Loucy (cell line): ENCODE measurements around the gene TMEM11.
"Not testable (repeated sequence)": the region's sequence is repeated elsewhere in the genome, so short reads cannot be mapped to it uniquely, and the experiment has no call there.

Experiments used
- H2AFZ ChIP-seq: fragments of 200-600 bp; sonication (generic); 2 replicates; pipeline ENCODE4 v1.6.0; 2016; ENCODE audit warnings: antibody characterized with exemption, mild to moderate bottlenecking, low read length, moderate library complexity
- H3F3A ChIP-seq: fragments of 200-600 bp; 2 replicates; pipeline ENCODE4 v1.6.0; 2016; ENCODE audit warnings: antibody characterized with exemption, low read depth, mild to moderate bottlenecking
- H3K27me3 ChIP-seq: fragments of 200-600 bp; sonication (generic); 2 replicates; pipeline ENCODE4 v1.6.1; 2014; ENCODE audit warnings: low read length, mild to moderate bottlenecking; ENCODE audit not compliant: insufficient read depth, poor library complexity, severe bottlenecking
- H3K36me3 ChIP-seq: fragments of 200-600 bp; sonication (generic); 2 replicates; pipeline ENCODE4 v1.6.1; 2016; ENCODE audit warnings: low read length; ENCODE audit not compliant: insufficient read depth
- H3K4me1 ChIP-seq: fragments of 200-600 bp; sonication (generic); 2 replicates; pipeline ENCODE4 v1.5.1; 2014; ENCODE audit warnings: low read length, mild to moderate bottlenecking; ENCODE audit not compliant: insufficient read depth, poor library complexity, severe bottlenecking
- H3K4me2 ChIP-seq: fragments of 200-600 bp; sonication (generic); 2 replicates; pipeline ENCODE4 v1.6.0; 2014; ENCODE audit warnings: antibody characterized with exemption, low read length, low read depth, mild to moderate bottlenecking; ENCODE audit not compliant: poor library complexity, severe bottlenecking
- H3K4me3 ChIP-seq: fragments of 200-600 bp; sonication (generic); 2 replicates; pipeline ENCODE4 v1.5.1; 2014; ENCODE audit warnings: low read length, mild to moderate bottlenecking, mixed read lengths; ENCODE audit not compliant: poor library complexity, severe bottlenecking
- H3K79me2 ChIP-seq: fragments of 200-600 bp; sonication (generic); 2 replicates; pipeline ENCODE4 v1.6.1; 2014; ENCODE audit warnings: low read length; ENCODE audit not compliant: insufficient read depth
- H3K9ac ChIP-seq: fragments of 200-600 bp; sonication (generic); 2 replicates; pipeline ENCODE4 v1.6.0; 2014; ENCODE audit warnings: mild to moderate bottlenecking, low read depth, low read length, moderate library complexity; ENCODE audit not compliant: poor library complexity, severe bottlenecking
- H3K9me2 ChIP-seq: fragments of 200-600 bp; sonication (generic); replicated peaks from 2 replicates; pipeline ENCODE4 v1.6.1; 2016; ENCODE audit warnings: low read depth, low read length, mixed read lengths
- H3K9me3 ChIP-seq: fragments of 200-600 bp; sonication (generic); 2 replicates; pipeline ENCODE4 v1.6.1; 2014; ENCODE audit warnings: mild to moderate bottlenecking, antibody characterized with exemption, low read length, low read depth; ENCODE audit not compliant: insufficient read depth
- H4K20me1 ChIP-seq: fragments of 200-600 bp; sonication (generic); 2 replicates; pipeline ENCODE4 v1.6.0; 2014; ENCODE audit warnings: antibody characterized with exemption, low read length, mild to moderate bottlenecking; ENCODE audit not compliant: insufficient read depth, poor library complexity, severe bottlenecking
- CTCF ChIP-seq: fragments of 200-600 bp; sonication (generic); conservative IDR thresholded peaks from 2 replicates; pipeline ENCODE4 v1.5.1; 2014; ENCODE audit warnings: mild to moderate bottlenecking, antibody characterized with exemption, low read length
- EZH2phosphoT487 ChIP-seq: fragments of 200-600 bp; IDR thresholded peaks from 2 replicates; pipeline ENCODE4 v1.6.1; 2018; ENCODE audit warnings: antibody characterized with exemption, mild to moderate bottlenecking, moderate library complexity, borderline replicate concordance

TMEM11 gene

GRCh38 chr17:21231533-21231932 is 17.6 kb upstream of the TMEM11 start:
- no peak overlapping the region for H3K4me2 ChIP-seq
- H3K79me2 ChIP-seq: no peaks in the 10 kb centered on the region
- no peak overlapping the region for H3K9ac ChIP-seq
- H3K9me3 ChIP-seq: no peaks in the 10 kb centered on the region
- H3K27me3 ChIP-seq: no peaks in the 10 kb centered on the region
- no peaks in the 10 kb centered on the region for H3K36me3 ChIP-seq
- no peaks in the 10 kb centered on the region for H3K4me1 ChIP-seq
- no peaks in the 10 kb centered on the region for H3F3A ChIP-seq
- H2AFZ ChIP-seq: no peak overlapping the region
- no peak overlapping the region for H3K4me3 ChIP-seq
- H4K20me1 ChIP-seq: no peaks in the 10 kb centered on the region
- TF ChIP-seq EZH2phosphoT487 (no peak), CTCF (no peak)
- no peaks in the 10 kb centered on the region for H3K9me2 ChIP-seq

- no peaks in the 10 kb centered on the region for H3K4me1 ChIP-seq
- TF ChIP-seq EZH2phosphoT487: no peak
- TF ChIP-seq CTCF: no peak
- no peaks in the 10 kb centered on the region for H3K36me3 ChIP-seq
- no peaks in the 10 kb centered on the region for H3K9me3 ChIP-seq
- H3K9me2 ChIP-seq: no peaks in the 10 kb centered on the region
- H3K9ac ChIP-seq: no peak overlapping the region
- H4K20me1 ChIP-seq: no peaks in the 10 kb centered on the region
- no peaks in the 10 kb centered on the region for H3K27me3 ChIP-seq
- H3K79me2 ChIP-seq: no peaks in the 10 kb centered on the region
- no peak overlapping the region for H2AFZ ChIP-seq
- H3K4me3 ChIP-seq: no peak overlapping the region
- no peaks in the 10 kb centered on the region for H3F3A ChIP-seq
- H3K4me2 ChIP-seq: no peak overlapping the region
Observed at GRCh38 chr17:21228845-21229244, 14.9 kb upstream of the TMEM11 start.

- H3K36me3 ChIP-seq: no peaks in the 10 kb centered on the region
- TF ChIP-seq EZH2phosphoT487 (no peak), CTCF (no peak)
- no peak overlapping the region for H2AFZ ChIP-seq
Observed at GRCh38 chr17:21228111-21228510, 14.2 kb upstream of the TMEM11 start.

GRCh38 chr17:21227277-21227676 is 13.3 kb upstream of the TMEM11 start:
- H3K9me2 ChIP-seq, H4K20me1 ChIP-seq: not testable (repeated sequence)

More at GRCh38 chr17:21228111-21228510, 14.2 kb upstream of the TMEM11 start:
- H3K9me2 ChIP-seq: no peaks in the 10 kb centered on the region
- H3K9me3 ChIP-seq: no peaks in the 10 kb centered on the region
- H3K4me2 ChIP-seq: no peak overlapping the region
- H3K4me1 ChIP-seq: no peaks in the 10 kb centered on the region
- H3F3A ChIP-seq: no peaks in the 10 kb centered on the region
- no peaks in the 10 kb centered on the region for H4K20me1 ChIP-seq
- H3K9ac ChIP-seq: no peak overlapping the region
- H3K27me3 ChIP-seq: no peaks in the 10 kb centered on the region
- H3K4me3 ChIP-seq: no peak overlapping the region
- H3K79me2 ChIP-seq: no peaks in the 10 kb centered on the region

More at GRCh38 chr17:21227277-21227676, 13.3 kb upstream of the TMEM11 start:
- H2AFZ ChIP-seq, H3K4me2 ChIP-seq, H3K4me1 ChIP-seq, H3K4me3 ChIP-seq, H3K36me3 ChIP-seq, H3F3A ChIP-seq, H3K27me3 ChIP-seq, H3K9ac ChIP-seq, H3K79me2 ChIP-seq, H3K9me3 ChIP-seq: not testable (repeated sequence)
